Activated naive CD4-positive, alpha-beta T cell treated with Interleukin-2 at 50 U/mL for 16 hours (primary cell): ENCODE measurements around the gene HIGD2B.
"Not testable (repeated sequence)": the region's sequence is repeated elsewhere in the genome, so short reads cannot be mapped to it uniquely, and the experiment has no call there.

ENCODE experiments used
- DNase-seq: peaks from one replicate; pipeline ENCODE4 v3.0.0-alpha.2; 2020

HIGD2B gene

DNA sequence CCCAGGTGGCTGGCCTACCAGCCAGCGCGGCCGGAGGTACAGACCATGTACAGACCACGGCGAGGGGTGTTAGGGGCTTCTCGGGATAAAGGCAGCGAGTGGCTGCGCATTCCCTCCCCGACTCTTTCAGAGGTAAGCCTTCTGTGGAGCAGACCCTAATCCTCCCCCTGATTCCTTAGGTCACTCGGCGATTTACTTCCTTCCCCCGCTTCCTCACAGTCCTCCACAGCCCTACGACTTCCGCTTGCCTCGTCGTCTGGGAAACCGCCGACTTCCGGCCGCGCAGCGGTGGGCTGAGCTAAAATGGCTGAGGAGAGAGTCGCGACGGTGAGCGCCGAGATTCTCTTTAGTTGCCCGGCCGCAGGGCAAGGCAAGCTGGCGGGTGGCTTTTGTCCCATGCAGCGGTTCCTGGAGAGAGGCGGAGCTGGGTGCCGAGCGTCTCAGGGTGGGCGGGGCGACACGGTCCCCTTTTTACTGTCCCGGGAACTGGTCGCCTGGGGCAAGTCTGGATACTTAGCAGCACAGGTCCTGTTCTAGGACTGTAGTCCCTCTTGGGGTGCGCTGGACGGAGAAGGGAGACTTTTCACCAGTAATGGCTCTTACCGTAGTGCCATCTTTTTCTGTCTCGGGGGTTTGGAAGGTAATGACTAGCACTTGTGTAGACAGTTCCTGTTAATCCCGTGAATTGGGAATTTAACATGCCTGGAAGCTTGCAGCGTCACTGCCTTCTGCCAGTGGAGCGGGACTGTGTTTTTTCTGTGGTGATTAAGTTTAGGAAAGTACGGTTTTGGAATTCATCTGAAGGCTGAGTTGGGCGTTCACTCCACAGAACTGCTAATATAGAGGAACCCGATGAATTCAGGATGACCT lies at the start of gene HIGD2B, which contains the start of gene BBS4:
HIGD2B (minus strand) TSS at position 258 of the 870 bp plus-strand sequence. CDS start 9,808 bp downstream, outside the sequence.
BBS4 (plus strand) TSS at position 283 of the 870 bp plus-strand sequence; CDS start at position 304, 21 bp downstream.
- DNase-seq: peak; percentile 88

DNA sequence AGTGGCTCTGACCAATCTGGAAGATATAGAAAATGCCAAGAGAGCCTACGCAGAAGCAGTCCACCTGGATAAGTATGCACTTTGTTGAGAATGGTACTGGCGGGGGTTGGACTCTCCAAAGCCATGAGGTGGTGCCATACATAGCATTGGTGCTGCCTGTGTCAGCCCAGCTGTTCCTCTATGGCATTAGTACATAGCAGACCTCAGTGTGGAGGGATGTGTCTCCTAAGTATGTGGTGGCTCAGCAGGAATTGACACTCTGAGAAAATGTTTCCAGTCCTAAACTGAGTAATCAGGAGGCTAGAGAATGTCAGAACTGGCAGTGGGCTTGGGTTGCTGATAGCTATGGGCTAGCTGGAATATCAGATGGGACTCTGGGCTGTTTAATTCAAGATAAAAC lies 49.1 kb upstream of the HIGD2B start:
- DNase-seq: no peak

GRCh38 chr15:72733941-72734738 lies 48.2 kb upstream of the HIGD2B start:
- no peak for DNase-seq

DNA sequence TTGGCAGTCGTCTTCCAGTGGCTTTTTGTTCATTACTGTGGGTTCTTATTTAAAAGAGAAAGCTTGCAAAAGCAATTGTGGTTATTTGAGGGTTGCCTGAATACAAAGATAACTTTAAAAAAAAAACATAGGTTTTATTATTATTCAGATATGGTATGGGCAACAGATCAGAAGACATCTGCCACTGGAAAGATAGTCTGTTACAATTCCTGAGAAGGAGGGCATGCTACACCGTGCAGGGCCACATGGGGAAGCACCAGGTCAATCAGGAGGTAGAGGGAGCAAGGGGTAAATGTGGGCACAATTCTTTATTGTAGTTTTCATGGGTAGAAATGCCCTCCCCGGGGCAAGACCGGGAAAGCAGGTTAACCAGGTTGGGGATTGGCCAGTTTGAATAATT lies 46.5 kb upstream of the HIGD2B start:
- DNase-seq: no peak

DNA sequence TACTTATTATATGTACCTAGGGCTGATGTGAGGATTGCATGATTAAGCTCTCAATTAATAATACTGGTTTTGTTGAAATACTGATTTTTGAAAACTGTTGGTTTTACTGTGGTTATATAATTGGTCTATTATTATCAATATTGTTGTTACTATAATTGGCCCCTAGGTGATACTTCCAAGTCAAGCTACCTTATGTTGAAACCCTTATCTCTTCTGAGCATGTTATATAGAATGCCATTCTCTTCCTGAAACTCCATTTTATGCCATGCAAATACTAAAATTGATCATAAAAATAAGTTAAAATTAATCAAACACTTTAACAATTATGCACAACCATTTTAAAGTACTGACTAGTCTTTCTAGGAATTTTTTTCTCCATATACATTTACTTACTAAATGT lies 46.1 kb upstream of the HIGD2B start:
- DNase-seq: no peak

GRCh38 chr15:72728821-72729220 lies 42.8 kb upstream of the HIGD2B start:
- DNase-seq: no peak

DNA sequence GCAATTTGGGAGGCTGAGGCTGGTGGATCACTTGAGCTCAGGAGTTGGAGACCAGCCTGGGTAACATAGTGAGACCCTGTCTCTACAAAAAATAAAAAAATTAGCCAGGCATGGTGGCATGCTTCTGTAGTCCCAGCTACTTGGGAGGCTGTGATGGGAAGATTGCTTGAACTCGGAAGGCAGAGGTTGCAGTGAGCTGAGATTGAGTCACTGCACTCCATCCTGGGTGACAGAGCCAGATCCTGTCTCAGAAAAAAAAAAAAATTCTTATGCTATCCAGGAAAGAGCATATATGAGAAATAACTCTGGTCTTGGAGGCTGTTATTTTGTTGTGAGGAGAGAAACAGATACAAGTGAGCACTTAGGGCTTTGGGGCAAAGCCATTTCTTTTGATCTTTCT lies 42.3 kb upstream of the HIGD2B start:
- DNase-seq: not testable (repeated sequence)

GRCh38 chr15:72727154-72727553 lies 41.2 kb upstream of the HIGD2B start:
- DNase-seq: no peak

- DNase-seq: not testable (repeated sequence)
Observed at GRCh38 chr15:72725851-72726250, 39.9 kb upstream of the HIGD2B start.

DNA sequence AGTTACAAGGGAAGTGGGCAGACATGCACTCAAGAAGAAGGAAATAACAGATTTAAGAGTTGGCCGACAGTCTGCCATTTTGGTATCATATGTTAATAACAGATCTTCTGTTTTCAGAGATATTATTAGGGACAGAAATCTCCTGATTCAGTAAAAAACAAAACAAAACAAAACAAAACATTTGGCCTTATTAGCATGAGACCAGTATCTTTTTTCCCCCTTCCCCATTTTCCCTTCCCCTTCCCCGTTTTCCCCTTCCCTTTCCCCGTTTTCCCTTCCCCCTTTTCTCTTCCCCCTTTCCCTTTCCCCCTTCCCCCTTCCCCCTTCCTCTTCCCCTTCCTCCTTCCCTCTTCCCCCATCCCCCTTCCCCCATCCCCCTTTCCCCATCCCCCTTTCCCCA lies 39.5 kb upstream of the HIGD2B start:
- no peak for DNase-seq

GRCh38 chr15:72724028-72724427 lies 38.0 kb upstream of the HIGD2B start:
- no peak for DNase-seq

- DNase-seq: peak; percentile 68
Observed at GRCh38 chr15:72722071-72722696, 36.2 kb upstream of the HIGD2B start.

DNA sequence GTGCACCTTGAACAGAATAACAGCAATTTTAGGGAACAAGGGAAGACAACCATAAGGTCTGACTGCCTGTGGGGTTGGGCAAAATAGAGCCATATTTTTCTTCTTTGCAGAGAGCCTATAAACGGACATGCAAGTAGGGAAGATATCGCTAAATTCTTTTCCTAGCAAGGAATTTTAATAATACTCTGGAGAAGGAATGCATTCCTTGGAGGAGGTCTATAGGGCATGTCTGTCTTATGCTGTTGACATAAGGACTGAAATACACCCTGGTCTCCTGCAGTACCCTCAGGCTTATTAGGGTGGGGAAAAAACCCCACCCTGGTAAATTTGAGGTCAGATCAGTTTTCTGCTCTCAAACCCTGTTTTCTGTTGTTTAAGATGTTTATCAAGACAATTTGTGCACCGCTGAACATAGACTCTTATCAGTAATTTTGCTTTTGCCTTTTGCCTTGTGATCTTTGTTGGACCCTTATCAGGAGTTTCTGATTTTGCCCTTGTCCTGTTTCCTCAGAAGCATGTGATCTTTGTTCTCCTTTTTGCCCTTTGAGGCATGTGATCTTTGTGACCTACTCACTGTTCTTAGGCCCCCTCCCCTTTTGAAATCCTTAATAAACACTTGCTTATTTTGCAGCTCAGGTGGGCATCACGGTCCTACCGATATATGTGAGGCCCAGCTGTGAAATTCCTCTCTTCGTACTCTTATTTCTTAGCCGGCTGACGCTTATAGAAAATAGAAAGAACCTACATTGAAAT lies 22.7 kb upstream of the HIGD2B start:
- DNase-seq: not testable (repeated sequence)

DNA sequence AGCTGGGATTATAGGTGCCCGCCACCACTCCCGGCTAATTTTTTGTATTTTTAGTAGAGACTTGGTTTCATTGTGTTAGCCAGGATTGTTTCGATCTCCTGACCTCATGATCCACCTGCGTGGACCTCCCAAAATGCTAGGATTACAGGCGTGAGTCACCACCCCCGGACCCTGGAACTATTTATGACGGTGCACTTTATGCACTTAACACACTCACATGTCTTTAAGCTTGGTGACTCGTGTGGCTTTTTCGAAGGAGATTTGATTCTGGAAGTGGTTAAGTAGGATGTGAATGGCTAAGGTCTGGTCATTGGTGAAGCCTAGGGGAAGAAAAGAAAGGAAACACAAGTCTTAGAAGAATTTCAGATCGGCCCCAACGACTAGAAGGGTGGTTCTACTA lies 20.3 kb upstream of the HIGD2B start:
- DNase-seq: no peak

- no peak for DNase-seq
Observed at GRCh38 chr15:72700076-72700475, 14.1 kb upstream of the HIGD2B start.

GRCh38 chr15:72698938-72699337 lies 13.0 kb upstream of the HIGD2B start:
- DNase-seq: no peak

DNA sequence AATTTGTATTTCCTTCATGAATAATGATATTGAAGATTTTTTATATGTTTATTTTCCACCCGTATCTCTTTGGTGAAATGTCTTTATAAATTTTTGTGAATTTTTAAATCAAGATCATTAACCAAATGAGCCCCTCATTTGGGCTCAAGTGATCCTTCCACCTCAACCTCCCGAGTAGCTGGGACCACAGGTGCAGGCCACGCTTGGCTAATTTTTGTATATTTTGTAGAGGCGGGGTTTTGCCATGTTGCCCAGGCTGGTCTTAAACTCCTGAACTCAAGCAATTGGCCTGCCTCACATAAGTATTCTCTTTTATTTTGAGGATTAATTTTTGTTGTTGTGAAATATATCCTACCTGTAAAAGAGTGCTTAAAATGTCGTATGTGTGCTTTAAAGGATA lies 5.0 kb upstream of the HIGD2B start:
- DNase-seq: no peak

- no peak for DNase-seq
Observed at GRCh38 chr15:72688697-72689096, 2.7 kb upstream of the HIGD2B start.

DNA sequence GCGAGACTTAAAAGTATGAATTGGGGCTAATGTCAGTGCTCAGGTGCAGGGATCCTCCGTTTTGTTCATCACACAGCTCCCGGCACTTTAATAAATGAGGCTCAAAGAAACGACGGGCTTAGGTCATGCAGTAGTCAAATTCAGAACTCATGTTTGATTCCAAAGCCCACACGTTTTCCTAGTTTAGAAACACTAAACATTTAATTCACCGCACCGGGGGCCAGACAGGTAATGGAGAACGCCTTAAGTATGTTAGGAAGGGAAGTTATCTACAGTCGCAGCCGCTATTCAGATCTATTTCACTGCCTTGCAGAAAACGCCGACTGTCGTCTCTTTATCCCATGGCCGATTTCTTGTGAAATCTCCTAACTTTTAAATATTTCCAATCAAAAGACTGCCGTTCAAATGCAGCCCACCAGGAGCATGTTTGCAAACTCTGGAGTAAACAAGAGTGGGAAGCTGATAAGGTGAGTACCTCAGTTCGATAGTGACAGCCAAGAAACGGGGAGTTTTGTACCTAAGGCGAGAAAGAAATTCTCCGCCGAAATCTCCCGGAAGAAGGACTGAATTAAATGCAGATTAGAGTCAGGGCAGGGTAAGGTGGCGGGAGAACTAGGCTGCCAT lies 569 bp downstream of the HIGD2B start:
- no peak for DNase-seq

DNA sequence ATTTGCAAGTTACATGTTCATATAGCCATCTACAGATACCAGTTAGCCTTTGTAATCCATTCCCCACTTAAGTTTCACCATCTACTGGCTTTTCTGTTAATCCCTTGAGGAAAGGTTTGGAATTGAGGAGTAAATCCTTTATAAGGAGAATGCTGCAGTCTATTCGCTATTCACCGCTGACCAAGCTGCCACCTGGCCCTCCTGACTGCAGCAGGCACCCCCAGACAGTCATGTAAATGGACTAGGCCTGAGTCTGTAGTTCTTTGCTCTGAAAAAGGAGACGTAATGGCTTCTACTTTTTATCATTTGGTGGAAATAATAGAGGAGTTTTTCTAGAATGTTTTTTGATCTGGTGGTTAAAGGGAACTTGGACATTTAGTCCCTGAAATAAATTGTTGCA lies 3.2 kb downstream of the HIGD2B start:
- DNase-seq: no peak

DNA sequence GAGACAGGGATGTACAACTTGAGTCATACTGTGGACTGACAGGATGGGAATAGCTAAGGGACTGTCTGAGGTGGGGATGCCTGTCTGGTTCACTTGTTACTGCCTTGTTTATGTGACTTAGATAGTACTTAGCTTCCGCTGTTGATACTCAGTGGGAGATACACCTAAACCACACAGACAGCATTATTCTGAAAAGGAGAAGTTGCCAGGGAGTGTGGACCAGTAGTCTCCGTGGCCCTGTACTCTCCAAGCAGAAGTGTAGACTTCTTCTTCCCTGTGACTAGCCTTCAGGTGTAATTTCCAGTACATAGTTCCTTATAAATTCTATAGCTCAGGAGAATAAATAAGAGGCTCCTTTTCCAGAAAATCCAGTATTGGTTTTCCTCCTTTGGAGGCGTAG lies 5.1 kb downstream of the HIGD2B start:
- DNase-seq: no peak

GRCh38 chr15:72676838-72677237 lies 9.1 kb downstream of the HIGD2B start:
- no peak for DNase-seq
